HG03064 (cell line): ENCODE data around the gene PLCB2.

Experiments used
- ATAC-seq: cut with Tn5 transposase; IDR thresholded peaks from one replicate; pipeline ENCODE4 v1.9.1; 2021; ENCODE audit warnings: low read depth; ENCODE audit not compliant: unreplicated experiment

PLCB2 gene

GRCh38 chr15:40239404-40239692, 68.4 kb downstream of the PLCB2 start:
- no peak for ATAC-seq

GRCh38 chr15:40238532-40239403, 69.0 kb downstream of the PLCB2 start, which contains the start of gene PAK6:
PAK6 (plus strand) TSS chr15:40239063; CDS start chr15:40264786, 25,723 bp downstream.
- no peak for ATAC-seq
